ENCODE measurements around the gene LZTR1. TPM values are rescaled to one million over a fixed set of nuclear protein-coding genes. Genes with fewer than 3 reads are reported as not detected.

The LZTR1 gene
- total and polyA plus RNA-seq, 3 donors from 2014 or later: 32.4 to 61.6 (median 61.5) TPM

GRCh38 chr22:21030032-21030431 lies 47.9 kb downstream of the LZTR1 start:
- Histone ChIP-seq H3K4me3 (no peak overlapping the region), H3K27me3 (no peaks in the 10 kb centered on the region), H3K9me3 (no peaks in the 10 kb centered on the region), H3K4me1 (peaks cover 27% of the 10 kb centered on the region), H3K36me3 (ENCODE audit: low read depth, missing control alignments) (no peaks in the 10 kb centered on the region), H3K27ac (no peak overlapping the region)
- intact Hi-C loops (cut with DNase I; ENCODE audit: low total_unique reads): no loop called here
- 91 to 94% methylated on average over 12 to 15 of the region's 15 CpGs for WGBS, 2 donors
- TF ChIP-seq, protein P1, sequence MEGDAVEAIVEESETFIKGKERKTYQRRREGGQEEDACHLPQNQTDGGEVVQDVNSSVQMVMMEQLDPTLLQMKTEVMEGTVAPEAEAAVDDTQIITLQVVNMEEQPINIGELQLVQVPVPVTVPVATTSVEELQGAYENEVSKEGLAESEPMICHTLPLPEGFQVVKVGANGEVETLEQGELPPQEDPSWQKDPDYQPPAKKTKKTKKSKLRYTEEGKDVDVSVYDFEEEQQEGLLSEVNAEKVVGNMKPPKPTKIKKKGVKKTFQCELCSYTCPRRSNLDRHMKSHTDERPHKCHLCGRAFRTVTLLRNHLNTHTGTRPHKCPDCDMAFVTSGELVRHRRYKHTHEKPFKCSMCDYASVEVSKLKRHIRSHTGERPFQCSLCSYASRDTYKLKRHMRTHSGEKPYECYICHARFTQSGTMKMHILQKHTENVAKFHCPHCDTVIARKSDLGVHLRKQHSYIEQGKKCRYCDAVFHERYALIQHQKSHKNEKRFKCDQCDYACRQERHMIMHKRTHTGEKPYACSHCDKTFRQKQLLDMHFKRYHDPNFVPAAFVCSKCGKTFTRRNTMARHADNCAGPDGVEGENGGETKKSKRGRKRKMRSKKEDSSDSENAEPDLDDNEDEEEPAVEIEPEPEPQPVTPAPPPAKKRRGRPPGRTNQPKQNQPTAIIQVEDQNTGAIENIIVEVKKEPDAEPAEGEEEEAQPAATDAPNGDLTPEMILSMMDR (IDR thresholded peaks at IDR 0.05): no peak
- TF ChIP-seq POLR2A (IDR thresholded peaks at IDR 0.05): no peak
- DNase-seq: no peak

DNA sequence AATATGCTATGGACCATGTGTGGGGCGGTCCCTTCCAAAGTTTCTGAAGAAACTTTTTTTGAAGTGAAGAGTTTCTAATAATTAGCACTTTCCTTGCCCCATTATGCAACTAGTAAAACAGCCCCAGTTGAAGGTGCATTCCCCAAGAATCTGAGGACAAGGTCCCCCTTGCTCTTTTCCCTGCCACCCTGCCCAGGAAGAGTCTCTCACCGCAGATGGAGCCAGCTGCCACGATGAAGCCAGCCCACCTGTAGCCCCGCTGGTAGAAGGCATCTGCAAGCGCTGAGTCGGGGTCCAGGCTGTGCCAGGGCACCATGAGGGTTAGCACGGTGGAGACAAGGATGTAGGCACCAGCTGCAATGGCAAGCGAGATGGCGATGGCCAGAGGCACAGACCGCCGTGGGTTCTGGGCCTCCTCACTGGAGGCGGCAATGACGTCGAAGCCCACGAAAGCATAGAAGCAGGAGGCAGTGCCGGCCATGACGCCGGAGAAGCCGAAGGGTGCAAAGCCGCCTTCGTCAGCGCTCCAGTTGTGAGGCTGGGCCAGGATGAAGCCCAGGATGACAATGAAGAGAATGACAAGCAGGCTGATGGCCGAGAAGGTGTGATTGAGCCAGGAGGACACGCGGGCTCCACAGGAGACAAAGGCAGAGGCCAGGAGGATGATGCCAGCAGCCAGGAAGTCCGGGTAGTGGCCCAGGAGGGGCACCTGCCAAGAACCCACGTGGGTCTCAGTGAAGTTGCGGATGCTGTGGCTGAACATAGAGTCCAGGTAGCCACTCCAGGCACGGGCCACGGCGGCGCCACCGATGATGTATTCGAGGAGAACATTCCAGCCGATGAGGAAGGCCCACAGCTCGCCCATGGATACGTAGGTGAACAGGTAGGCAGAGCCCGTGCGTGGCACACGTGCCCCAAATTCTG lies 48.8 kb downstream of the LZTR1 start:
- Histone ChIP-seq H3K36me3 (ENCODE audit: low read depth, missing control alignments) (no peaks in the 10 kb centered on the region), H3K4me3 (no peak overlapping the region), H3K27ac (no peak overlapping the region), H3K27me3 (no peaks in the 10 kb centered on the region), H3K9me3 (no peaks in the 10 kb centered on the region), H3K4me1 (peaks cover 27% of the 10 kb centered on the region)
- no peak for DNase-seq
- 88 to 91% methylated on average over 37 to 38 of the region's 40 CpGs for WGBS, 2 donors
- intact Hi-C loops (cut with DNase I; ENCODE audit: low total_unique reads): no loop called here
- TF ChIP-seq, protein P1 (IDR thresholded peaks at IDR 0.05): no peak
- TF ChIP-seq POLR2A (IDR thresholded peaks at IDR 0.05): no peak

DNA sequence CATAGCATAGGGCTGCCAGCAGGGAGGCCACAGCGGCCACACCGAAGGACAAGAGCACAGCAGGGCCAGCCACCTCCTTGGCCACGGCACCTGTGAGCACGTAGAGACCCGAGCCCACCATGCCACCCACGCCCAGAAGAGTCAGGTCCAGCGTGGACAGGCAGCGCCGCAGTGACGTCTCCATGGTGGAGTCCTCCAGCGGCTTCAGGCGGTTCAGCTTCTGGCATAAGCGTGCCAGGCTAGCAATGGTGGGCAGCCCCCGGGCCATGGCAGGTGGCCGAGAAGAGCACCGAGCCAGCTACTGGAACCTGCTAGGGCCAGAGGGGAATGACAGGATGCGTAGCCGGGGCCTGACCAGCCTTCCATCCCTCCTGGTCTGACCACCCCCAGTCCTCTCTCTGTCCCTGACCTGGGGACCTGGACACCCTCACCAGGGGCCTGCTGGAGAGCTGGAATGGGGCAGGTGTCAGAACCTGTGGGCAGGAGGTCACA lies 49.5 kb downstream of the LZTR1 start:
- 79 to 85% methylated on average over 5 to 18 of the region's 18 CpGs for WGBS, 2 donors
- H3K4me3 ChIP-seq: peak overlapping the region; percentile 25 to 65
- no peak overlapping the region for H3K27ac ChIP-seq
- H3K4me1 ChIP-seq: peaks cover 25% of the 10 kb centered on the region
- H3K9me3 ChIP-seq: no peaks in the 10 kb centered on the region
- no peaks in the 10 kb centered on the region for H3K36me3 ChIP-seq (ENCODE audit: low read depth, missing control alignments)
- no peaks in the 10 kb centered on the region for H3K27me3 ChIP-seq
- intact Hi-C loops (cut with DNase I; ENCODE audit: low total_unique reads): no loop called here
- no peak for DNase-seq
- TF ChIP-seq, protein P1 (IDR thresholded peaks at IDR 0.05): no peak
- no peak for TF ChIP-seq POLR2A (IDR thresholded peaks at IDR 0.05)

- DNase-seq: peak; percentile 49
- peaks cover 23% of the 10 kb centered on the region for H3K4me1 ChIP-seq
- H3K4me3 ChIP-seq: peak within 1 kb of the TSS; percentile 25 to 65
- no peaks in the 10 kb centered on the region for H3K27me3 ChIP-seq
- H3K27ac ChIP-seq: no peak within 1 kb of the TSS
- TF ChIP-seq, protein P1 (IDR thresholded peaks at IDR 0.05): no peak
- TF ChIP-seq POLR2A (IDR thresholded peaks at IDR 0.05): no peak
- no peaks in the 10 kb centered on the region for H3K36me3 ChIP-seq (ENCODE audit: low read depth, missing control alignments)
- 4 to 9% methylated on average over 8 to 53 of the region's 59 CpGs for WGBS, 2 donors
- H3K9me3 ChIP-seq: no peaks in the 10 kb centered on the region
- intact Hi-C loops (cut with DNase I; ENCODE audit: low total_unique reads): no loop called here
Observed at GRCh38 chr22:21032037-21032867, 50.2 kb downstream of the LZTR1 start, which contains the start of gene SLC7A4. TSS of gene SLC7A4 (minus strand) at chr22:21032561. CDS start at chr22:21031812, 749 bp downstream.

Data from testis (tissue), 3 donors.